Measurements from ENCODE around the gene NHLRC1.

Gene NHLRC1

GRCh38 chr6:18080544-18080943 lies 41.9 kb downstream of the NHLRC1 start:
- no peak for DNase-seq

DNA sequence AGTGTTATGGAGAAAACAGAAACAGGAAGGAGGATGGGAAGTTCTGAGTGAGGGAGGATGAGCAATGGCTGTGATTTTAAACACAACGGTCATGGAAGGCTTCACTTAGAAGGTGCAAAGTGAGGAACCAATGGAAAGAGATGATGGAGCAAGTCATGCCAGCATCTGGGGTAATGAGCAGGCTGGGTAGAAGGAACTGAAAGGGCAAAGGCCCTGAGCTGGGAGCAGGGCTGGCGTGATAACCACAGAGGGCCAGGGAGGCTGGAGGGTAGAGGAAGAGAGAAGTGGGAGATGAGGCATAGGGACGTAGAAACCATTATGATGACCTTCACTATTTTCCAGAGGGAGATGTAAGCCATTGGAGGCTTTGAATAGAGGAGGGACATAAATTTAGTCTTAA lies 43.6 kb downstream of the NHLRC1 start:
- no peak for DNase-seq

DNA sequence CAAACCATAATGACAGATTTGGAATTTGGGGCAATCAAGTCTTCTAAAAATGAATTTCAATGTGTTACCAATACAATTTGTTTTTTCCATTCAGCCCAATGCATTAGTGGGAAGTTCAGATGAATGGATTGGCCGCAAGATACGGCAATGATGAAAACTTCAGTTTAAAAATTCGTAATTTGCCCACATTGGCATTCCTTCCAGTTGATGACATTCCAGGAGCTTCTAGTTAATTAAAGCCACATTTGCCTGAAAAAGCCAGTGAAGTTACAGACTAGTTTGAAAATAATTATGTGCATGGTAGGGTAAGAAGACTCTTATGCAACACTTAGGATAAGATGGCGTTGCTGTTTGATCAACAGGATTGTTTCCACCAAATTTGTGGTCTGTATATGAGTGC lies 46.2 kb downstream of the NHLRC1 start:
- DNase-seq, result no peak

DNA sequence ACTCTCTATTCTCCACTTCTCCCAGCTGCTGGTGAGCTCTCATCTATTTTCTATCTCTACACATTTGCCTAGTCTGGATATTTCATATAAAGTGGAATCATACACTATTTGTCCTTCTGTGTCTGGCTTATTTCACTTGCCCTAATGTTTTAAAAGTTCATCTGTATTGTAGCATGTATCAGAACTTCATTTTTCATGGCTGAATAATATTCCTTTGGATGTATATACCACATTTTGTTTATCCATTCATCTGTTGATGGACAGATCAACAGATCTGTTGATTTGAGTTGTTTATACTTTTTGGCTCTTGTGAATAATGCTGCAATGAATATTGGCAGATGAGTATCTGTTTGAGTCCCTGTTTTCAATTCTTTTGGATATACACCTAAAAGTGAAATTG lies 49.6 kb downstream of the NHLRC1 start:
- no peak for DNase-seq

- DNase-seq, result no peak
These were observed 52.0 kb downstream of the NHLRC1 start for GRCh38 chr6:18070486-18070885.
